Neural progenitor cell (in vitro differentiated cells): ENCODE data around the gene CTNNA3.

Experiments used
- EZH2 ChIP-seq: fragments of 200-600 bp; sonication (generic); IDR thresholded peaks from 2 replicates; pipeline ENCODE4 v1.6.1; 2017; ENCODE audit warnings: antibody characterized with exemption, mild to moderate bottlenecking, moderate library complexity
- TF ChIP-seq, protein P1 (sequence below): fragments of 200-600 bp; sonication (generic); IDR thresholded peaks from 2 replicates; pipeline ENCODE4 v1.5.1; 2017; ENCODE audit warnings: antibody characterized with exemption, mild to moderate bottlenecking

DNA sequence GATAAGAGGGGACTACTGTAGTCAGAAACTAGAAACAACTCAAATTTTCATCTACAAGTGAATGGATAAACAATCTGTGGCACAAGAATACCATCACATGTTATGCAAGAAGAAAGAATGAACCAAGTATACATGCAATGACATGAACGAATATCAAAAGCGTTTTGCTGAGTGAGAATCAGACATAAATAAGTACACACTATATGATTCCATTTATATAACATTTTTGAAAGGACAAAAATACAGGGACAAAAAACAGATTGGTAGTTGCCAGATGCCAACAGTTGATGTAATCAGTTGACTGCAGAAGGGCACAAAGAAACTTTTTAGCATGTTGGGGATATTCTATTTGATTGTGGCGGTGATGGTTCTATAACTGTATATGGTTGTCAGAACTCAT lies 33.6 kb downstream of the CTNNA3 start:
- TF ChIP-seq, protein P1, sequence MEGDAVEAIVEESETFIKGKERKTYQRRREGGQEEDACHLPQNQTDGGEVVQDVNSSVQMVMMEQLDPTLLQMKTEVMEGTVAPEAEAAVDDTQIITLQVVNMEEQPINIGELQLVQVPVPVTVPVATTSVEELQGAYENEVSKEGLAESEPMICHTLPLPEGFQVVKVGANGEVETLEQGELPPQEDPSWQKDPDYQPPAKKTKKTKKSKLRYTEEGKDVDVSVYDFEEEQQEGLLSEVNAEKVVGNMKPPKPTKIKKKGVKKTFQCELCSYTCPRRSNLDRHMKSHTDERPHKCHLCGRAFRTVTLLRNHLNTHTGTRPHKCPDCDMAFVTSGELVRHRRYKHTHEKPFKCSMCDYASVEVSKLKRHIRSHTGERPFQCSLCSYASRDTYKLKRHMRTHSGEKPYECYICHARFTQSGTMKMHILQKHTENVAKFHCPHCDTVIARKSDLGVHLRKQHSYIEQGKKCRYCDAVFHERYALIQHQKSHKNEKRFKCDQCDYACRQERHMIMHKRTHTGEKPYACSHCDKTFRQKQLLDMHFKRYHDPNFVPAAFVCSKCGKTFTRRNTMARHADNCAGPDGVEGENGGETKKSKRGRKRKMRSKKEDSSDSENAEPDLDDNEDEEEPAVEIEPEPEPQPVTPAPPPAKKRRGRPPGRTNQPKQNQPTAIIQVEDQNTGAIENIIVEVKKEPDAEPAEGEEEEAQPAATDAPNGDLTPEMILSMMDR = no peak
- no peak for TF ChIP-seq EZH2
